SK-N-SH (cell line): Measurements from ENCODE around the gene SMARCA1. TPM values are rescaled to one million over a fixed set of nuclear protein-coding genes. Genes with fewer than 3 reads are reported as not detected.

Source experiments
- CTCF ChIA-PET: fragments of 300-600, 350-600 bp; formaldehyde crosslinking; extraction: SDS; loops from one replicate; lab custom pipeline; 2021; lab: Yijun Ruan, JAX
- POLR2A ChIA-PET: fragments of 350-600 bp; sonication (Branson Sonifier 250); formaldehyde crosslinking; extraction: SDS; loops from one replicate; lab custom pipeline; 2020; ENCODE audit warnings: antibody characterized with exemption, inconsistent platforms; lab: Yijun Ruan, JAX
- DNase-seq: peaks from one replicate; pipeline ENCODE4 v3.0.0; 2012
- H2AFZ ChIP-seq: fragments of 200-600 bp; sonication (generic); 2 replicates; pipeline ENCODE4 v1.8.1; 2016; ENCODE audit warnings: antibody characterized with exemption, mild to moderate bottlenecking, low read depth
- H3F3A ChIP-seq: fragments of 200-600 bp; sonication (generic); replicated peaks from 2 replicates; pipeline ENCODE3; 2016; ENCODE audit warnings: antibody characterized with exemption, mild to moderate bottlenecking; ENCODE audit not compliant: insufficient read depth
- H3K27ac ChIP-seq, 2 experiments: fragments of 200-500 bp in 1 of 2; fragments of 200-600 bp in 1 of 2; sonication (Bioruptor generic) in 1 of 2; sonication (generic), shearing (Covaris generic) in 1 of 2; 2 replicates each; pipeline versions ENCODE4 v1.5.1 to v1.6.1; 2014 to 2016; ENCODE audit warnings: low read depth in 2 of 2, inconsistent platforms in 1 of 2, low read length in 1 of 2, mild to moderate bottlenecking in 1 of 2, mixed read lengths in 1 of 2
- H3K27me3 ChIP-seq: fragments of 200-600 bp; sonication (generic), shearing (Covaris generic); 2 replicates; pipeline ENCODE4 v1.6.1; 2016; ENCODE audit warnings: mixed run types; ENCODE audit not compliant: insufficient read depth
- H3K36me3 ChIP-seq, 2 experiments: fragments of 200-500 bp in 1 of 2; fragments of 200-600 bp in 1 of 2; sonication (Bioruptor generic) in 1 of 2; sonication (generic) in 1 of 2; replicated peaks in 1 of 2; 2 replicates each; pipeline versions ENCODE3 to v1.5.1; 2014 to 2016; ENCODE audit warnings: low read length in 1 of 2, mild to moderate bottlenecking in 1 of 2; ENCODE audit not compliant: insufficient read depth in 2 of 2, control insufficient read depth in 1 of 2
- H3K4me1 ChIP-seq, 2 experiments: fragments of 200-500 bp in 1 of 2; fragments of 200-600 bp in 1 of 2; sonication (Bioruptor generic) in 1 of 2; sonication (generic), shearing (Covaris generic) in 1 of 2; 2 replicates each; pipeline versions ENCODE4 v1.5.1 to v1.6.1; 2014 to 2016; ENCODE audit warnings: low read depth in 1 of 2, low read length in 1 of 2, mixed run types in 1 of 2; ENCODE audit not compliant: insufficient read depth in 2 of 2, control insufficient read depth in 1 of 2
- H3K4me2 ChIP-seq: fragments of 200-600 bp; sonication (generic), shearing (Covaris generic); 2 replicates; pipeline ENCODE4 v1.6.1; 2017; ENCODE audit warnings: mixed run types
- H3K4me3 ChIP-seq, 2 experiments: fragments of 200-500 bp in 1 of 2; fragments of 200-600 bp in 1 of 2; sonication (Bioruptor generic) in 1 of 2; sonication (generic), shearing (Covaris generic) in 1 of 2; 2 replicates each; pipeline versions ENCODE4 v1.5.1 to v1.8.1; 2014 to 2016; ENCODE audit warnings: low read depth in 2 of 2, inconsistent platforms in 1 of 2, low read length in 1 of 2, mild to moderate bottlenecking in 1 of 2, mixed read lengths in 1 of 2, moderate library complexity in 1 of 2
- H3K79me2 ChIP-seq: fragments of 200-600 bp; sonication (generic); 2 replicates; pipeline ENCODE4 v1.8.1; 2017; ENCODE audit warnings: mild to moderate bottlenecking; ENCODE audit not compliant: insufficient read depth
- H3K9ac ChIP-seq: fragments of 200-600 bp; sonication (generic); 2 replicates; pipeline ENCODE4 v1.6.1; 2017; ENCODE audit warnings: mixed run types
- H3K9me2 ChIP-seq: fragments of 200-600 bp; sonication (generic); 2 replicates; pipeline ENCODE4 v1.6.1; 2017; ENCODE audit warnings: mixed run types
- H3K9me3 ChIP-seq: fragments of 200-600 bp; sonication (generic); 2 replicates; pipeline ENCODE4 v1.6.1; 2017; ENCODE audit warnings: mixed run types, mild to moderate bottlenecking, moderate library complexity
- H4K20me1 ChIP-seq: fragments of 200-600 bp; sonication (generic); 2 replicates; pipeline ENCODE4 v1.6.1; 2017; ENCODE audit warnings: mild to moderate bottlenecking, mixed run types; ENCODE audit not compliant: insufficient read depth
- ELF1 ChIP-seq: IDR thresholded peaks from 2 replicates; pipeline ENCODE4 v1.4.0; 2012
- FOSL2 ChIP-seq: IDR thresholded peaks from 2 replicates; pipeline ENCODE4 v1.4.0; 2012; ENCODE audit warnings: low read depth, mild to moderate bottlenecking, moderate library complexity, borderline replicate concordance
- FOXJ3 ChIP-seq: sonication (generic); formaldehyde crosslinking; IDR thresholded peaks from 2 replicates; pipeline ENCODE4 v1.5.1; 2020; ENCODE audit warnings: mild to moderate bottlenecking, missing genetic modification reagents
- FOXM1 ChIP-seq: IDR thresholded peaks from 2 replicates; pipeline ENCODE4 v1.4.0; 2012; ENCODE audit warnings: low read depth, mild to moderate bottlenecking
- GABPA ChIP-seq: IDR thresholded peaks from 2 replicates; pipeline ENCODE4 v1.4.0; 2012; ENCODE audit warnings: low read depth, mild to moderate bottlenecking
- JUND ChIP-seq: IDR thresholded peaks from 2 replicates; pipeline ENCODE4 v1.4.0; 2012
- MEF2A ChIP-seq: IDR thresholded peaks from 2 replicates; pipeline ENCODE4 v1.4.0; 2012; ENCODE audit warnings: low read depth, borderline replicate concordance
- NRF1 ChIP-seq: IDR thresholded peaks from 2 replicates; pipeline ENCODE4 v1.6.1; 2012; ENCODE audit warnings: low read depth, mild to moderate bottlenecking, low read length
- PBX3 ChIP-seq: IDR thresholded peaks from 2 replicates; pipeline ENCODE4; 2012
- POLR2AphosphoS5 ChIP-seq: IDR thresholded peaks from 2 replicates; pipeline ENCODE4 v1.6.1; 2012; ENCODE audit warnings: low read depth, low read length
- RAD21 ChIP-seq: IDR thresholded peaks from 2 replicates; pipeline ENCODE4 v1.6.1; 2012; ENCODE audit warnings: mild to moderate bottlenecking, low read length
- RCOR1 ChIP-seq: fragments of 150-350 bp; IDR thresholded peaks from 2 replicates; pipeline ENCODE4 v1.6.1; 2017; ENCODE audit warnings: antibody characterized with exemption, low read length
- REST ChIP-seq: IDR thresholded peaks from 2 replicates; pipeline ENCODE4 v1.6.1; 2012; ENCODE audit warnings: mild to moderate bottlenecking, low read depth, low read length, moderate library complexity
- TAF1 ChIP-seq: IDR thresholded peaks from 2 replicates; pipeline ENCODE4 v1.6.1; 2012; ENCODE audit warnings: low read depth, mild to moderate bottlenecking, low read length, moderate library complexity, borderline replicate concordance
- TCF12 ChIP-seq: IDR thresholded peaks from 2 replicates; pipeline ENCODE4 v1.4.0; 2012
- USF2 ChIP-seq: fragments of 150-350 bp; IDR thresholded peaks from 2 replicates; pipeline ENCODE4 v1.6.1; 2017; ENCODE audit warnings: antibody characterized with exemption, low read length, low read depth, borderline replicate concordance
- ZBTB33 ChIP-seq: IDR thresholded peaks from 2 replicates; pipeline ENCODE4 v1.4.0; 2012; ENCODE audit warnings: low read depth, borderline replicate concordance
- WGBS: methylation state at CpG from one replicate; pipeline ENCODE4 v1.1.6; 2017; ENCODE audit warnings: low lambda C conversion rate; 5-methylcytosine and 5-hydroxymethylcytosine counted together
- polyA plus RNA-seq, 3 experiments: library from polyadenylated mRNA; depleted of rRNA; stranded (reverse); fragments of >200 nt; gene quantifications; 2 replicates each; pipeline ENCODE4 v1.2.3, GENCODE V29; 2012

The SMARCA1 gene
- polyA plus RNA-seq, 1 of the 3 experiments (the other 2 are of a cell fraction) = 17.1 TPM

- Histone ChIP-seq H4K20me1 (no peaks in the 10 kb centered on the region), H3K9me2 (no peaks in the 10 kb centered on the region), H3F3A (no peaks in the 10 kb centered on the region), H3K27me3 (no peaks in the 10 kb centered on the region), H3K4me1 (no peaks in the 10 kb centered on the region), H3K4me2 (no peak overlapping the region), H3K4me3 (no peak overlapping the region), H3K27ac (no peak overlapping the region), H3K9me3 (no peaks in the 10 kb centered on the region), H3K36me3 (peaks cover 73 to 78% of the 10 kb centered on the region in 2 experiments), H3K9ac (no peak overlapping the region), H3K79me2 (no peaks in the 10 kb centered on the region), H2AFZ (no peak overlapping the region)
- ChIA-PET POLR2A (no interaction called here), CTCF (interaction anchor here (1.2 kb wide), 1 partner anchor 20 kb away, joined by 3 read pairs; the partner anchor contains the start of gene OCRL)
- WGBS = 100% methylated on average over 1 of the region's 1 CpG
- no peak for TF ChIP-seq JUND
- no peak for TF ChIP-seq TCF12
- no peak for TF ChIP-seq ZBTB33
- no peak for TF ChIP-seq RCOR1
- no peak for TF ChIP-seq RAD21
- no peak for TF ChIP-seq MEF2A
- no peak for TF ChIP-seq POLR2AphosphoS5
- no peak for TF ChIP-seq PBX3
- TF ChIP-seq GABPA = no peak
- no peak for TF ChIP-seq NRF1
- TF ChIP-seq USF2 = no peak
- TF ChIP-seq FOSL2 = no peak
- TF ChIP-seq FOXM1 = no peak
- no peak for TF ChIP-seq ELF1
- TF ChIP-seq TAF1 = no peak
- TF ChIP-seq FOXJ3 (CRISPR knock-in tag) = no peak
- TF ChIP-seq REST = no peak
- no peak for DNase-seq
Observed at GRCh38 chrX:129559783-129560182, 36.5 kb upstream of the SMARCA1 start.
